Uterus (tissue), 4 donors: ENCODE data around the gene PHC1. TPM values are rescaled to one million over a fixed set of nuclear protein-coding genes. Genes with fewer than 3 reads are reported as not detected.

Source experiments
- DNase-seq, 2 donors: peaks; one replicate each; pipeline ENCODE4 v3.0.0-alpha.2; 2019 to 2020
- H3K27ac ChIP-seq, 2 donors: fragments of 200-600 bp; sonication (generic); 1 replicate in 1 of 2; 2 replicates in 1 of 2; pipeline ENCODE4 v1.5.1; 2016 to 2018
- H3K27me3 ChIP-seq, 2 donors: fragments of 200-600 bp; sonication (generic); one replicate each; pipeline ENCODE4 v1.5.1; 2018 to 2019; ENCODE audit warnings: control low read depth in 1 of 2
- H3K36me3 ChIP-seq, 2 donors: fragments of 200-600 bp; sonication (generic); one replicate each; pipeline ENCODE4 v1.5.1; 2019; ENCODE audit warnings: control low read depth in 1 of 2
- H3K4me1 ChIP-seq, 2 donors: fragments of 200-600 bp; sonication (generic); one replicate each; pipeline ENCODE4 v1.5.1; 2018 to 2019; ENCODE audit warnings: control low read depth in 1 of 2
- H3K4me3 ChIP-seq, 2 donors: fragments of 200-600 bp; sonication (generic); 1 replicate in 1 of 2; 2 replicates in 1 of 2; pipeline ENCODE4 v1.5.1; 2018 to 2019; ENCODE audit warnings: mild to moderate bottlenecking in 1 of 2
- H3K9me3 ChIP-seq, 2 donors: fragments of 200-600 bp; sonication (generic); one replicate each; pipeline ENCODE4 v1.5.1; 2019; ENCODE audit warnings: control low read depth in 1 of 2
- CTCF ChIP-seq, 4 experiments: fragments of 200-600 bp in 2 of 4; fragments of 450-650 bp in 2 of 4; sonication (generic) in 2 of 4; IDR thresholded peaks; one replicate each; pipeline ENCODE4 v1.5.1; 2016 to 2019; ENCODE audit warnings: antibody characterized with exemption in 4 of 4, mild to moderate bottlenecking in 2 of 4, moderate library complexity in 1 of 4
- POLR2A ChIP-seq, 2 donors: fragments of 450-650 bp; IDR thresholded peaks; one replicate each; pipeline ENCODE4 v1.6.1; 2016; ENCODE audit warnings: antibody characterized with exemption in 2 of 2, mild to moderate bottlenecking in 1 of 2, moderate library complexity in 1 of 2
- intact Hi-C: fragments of 100-400 bp; cut with DNase I; formaldehyde crosslinking; loops from one replicate; pipeline ENCODE4 v1.15.1; 2023; ENCODE audit warnings: low total_unique reads
- total RNA-seq, 4 donors: library from RNA; depleted of rRNA in 3 of 4; stranded (reverse); fragments of >200 nt in 3 of 4; gene quantifications; one replicate each; pipeline versions ENCODE4 v1.1.0 to v1.2.4, GENCODE V29; 2014 to 2023
- donor health status: DM: yes; HTN: yes; CAD: no.

Gene PHC1
- total RNA-seq, 4 donors from 2014 or later, result 27.7 to 82.0 (median 53.7) TPM

GRCh38 chr12:8941691-8942478, 27.6 kb downstream of the PHC1 start:
- intact Hi-C loops, result no loop called here
- Histone ChIP-seq H3K27me3 (no peaks in the 10 kb centered on the region), H3K27ac (no peak overlapping the region), H3K9me3 (no peaks in the 10 kb centered on the region), H3K36me3 (no peaks in the 10 kb centered on the region), H3K4me3 (no peak overlapping the region), H3K4me1 (no peaks in the 10 kb centered on the region)
- no peak for DNase-seq
- TF ChIP-seq CTCF (IDR thresholded peaks at IDR 0.05) (no peak), POLR2A (IDR thresholded peaks at IDR 0.05) (no peak)

GRCh38 chr12:8943565-8944186, 29.4 kb downstream of the PHC1 start:
- DNase-seq, result no peak

GRCh38 chr12:8946733-8947132, 32.4 kb downstream of the PHC1 start:
- Histone ChIP-seq H3K27ac (no peak overlapping the region), H3K9me3 (no peaks in the 10 kb centered on the region), H3K4me3 (no peak overlapping the region), H3K27me3 (no peaks in the 10 kb centered on the region), H3K4me1 (peaks cover 0 to 10% of the 10 kb centered on the region in 2 donors), H3K36me3 (no peaks in the 10 kb centered on the region)
- TF ChIP-seq CTCF (IDR thresholded peaks at IDR 0.05) (no peak), POLR2A (IDR thresholded peaks at IDR 0.05) (no peak)
- intact Hi-C loops, result no loop called here
- DNase-seq, result no peak

More at GRCh38 chr12:8943565-8944186, 29.4 kb downstream of the PHC1 start:
- Histone ChIP-seq H3K9me3 (no peaks in the 10 kb centered on the region), H3K36me3 (no peaks in the 10 kb centered on the region), H3K4me3 (no peak overlapping the region), H3K27me3 (no peaks in the 10 kb centered on the region), H3K27ac (no peak overlapping the region), H3K4me1 (peaks cover 0 to 10% of the 10 kb centered on the region in 2 donors)
- TF ChIP-seq CTCF (IDR thresholded peaks at IDR 0.05) (no peak), POLR2A (IDR thresholded peaks at IDR 0.05) (no peak)
- intact Hi-C loops, result no loop called here

GRCh38 chr12:8947737-8948136, 33.4 kb downstream of the PHC1 start:
- TF ChIP-seq CTCF (IDR thresholded peaks at IDR 0.05) (no peak), POLR2A (IDR thresholded peaks at IDR 0.05) (no peak)
- no peaks in the 10 kb centered on the region for H3K36me3 ChIP-seq
- no peak for DNase-seq
- intact Hi-C loops, result no loop called here
- H3K4me1 ChIP-seq, result peaks cover 0 to 10% of the 10 kb centered on the region in 2 donors
- no peaks in the 10 kb centered on the region for H3K27me3 ChIP-seq
- no peaks in the 10 kb centered on the region for H3K9me3 ChIP-seq
- H3K27ac ChIP-seq, result no peak overlapping the region
- H3K4me3 ChIP-seq, result no peak overlapping the region

- H3K9me3 ChIP-seq, result no peaks in the 10 kb centered on the region
- no peak for DNase-seq
- no peaks in the 10 kb centered on the region for H3K36me3 ChIP-seq
- intact Hi-C loops, result no loop called here
- H3K4me3 ChIP-seq, result peak overlapping the region; percentile 89 to 91
- H3K27me3 ChIP-seq, result no peaks in the 10 kb centered on the region
- no peak for TF ChIP-seq CTCF (IDR thresholded peaks at IDR 0.05)
- TF ChIP-seq POLR2A (IDR thresholded peaks at IDR 0.05), result no peak
- H3K27ac ChIP-seq, result peak overlapping the region; percentile 100
- H3K4me1 ChIP-seq, result peaks cover 0 to 10% of the 10 kb centered on the region in 2 donors
Observed at GRCh38 chr12:8948701-8949341, 34.5 kb downstream of the PHC1 start.
